CD4-positive, CD25-positive, alpha-beta regulatory T cell (primary cell): ENCODE data around the gene UCHL5. TPM values are rescaled to one million over a fixed set of nuclear protein-coding genes. Genes with fewer than 3 reads are reported as not detected.
"Not testable (repeated sequence)": the region's sequence is repeated elsewhere in the genome, so short reads cannot be mapped to it uniquely, and the experiment has no call there.

Experiments
- ATAC-seq, 2 donors: fragments of 150-1000 bp; cut with Tn5 transposase; one replicate each; pipeline ENCODE4 v1.10.0; 2021; ENCODE audit warnings: low read depth in 2 of 2, moderate number of reproducible peaks in 2 of 2, moderate library complexity in 1 of 2
- DNase-seq, 3 donors: peaks; one replicate each; pipeline versions ENCODE4 v3.0.0 to v3.0.0-alpha.2; 2012 to 2022; ENCODE audit warnings: mixed read lengths in 1 of 3
- H3K27ac ChIP-seq: one replicate; pipeline ENCODE4 v1.7.0; 2013; ENCODE audit warnings: mild to moderate bottlenecking, low read length; ENCODE audit not compliant: insufficient read depth, poor library complexity, severe bottlenecking
- H3K27me3 ChIP-seq: one replicate; pipeline ENCODE4 v1.7.0; 2013; ENCODE audit warnings: low read length; ENCODE audit not compliant: control insufficient read depth, insufficient read depth
- H3K36me3 ChIP-seq: one replicate; pipeline ENCODE4 v1.7.0; 2013; ENCODE audit warnings: mild to moderate bottlenecking, low read length, moderate library complexity; ENCODE audit not compliant: control insufficient read depth, insufficient read depth
- H3K4me1 ChIP-seq: 2 replicates; pipeline ENCODE4 v1.7.0; 2013; ENCODE audit warnings: mild to moderate bottlenecking, low read length; ENCODE audit not compliant: insufficient read depth, control insufficient read depth, poor library complexity, severe bottlenecking
- H3K4me3 ChIP-seq: one replicate; pipeline ENCODE4 v1.7.0; 2013; ENCODE audit warnings: low read depth, mild to moderate bottlenecking, low read length, moderate library complexity
- H3K9me3 ChIP-seq, 2 experiments: 1 replicate in 1 of 2; 2 replicates in 1 of 2; pipeline ENCODE4 v1.7.0; 2013; ENCODE audit warnings: low read length in 2 of 2, mild to moderate bottlenecking in 1 of 2, moderate library complexity in 1 of 2; ENCODE audit not compliant: control insufficient read depth in 2 of 2
- H3K27ac Mint-ChIP-seq, 3 donors: one replicate each; pipeline ENCODE4 v1.8.0; 2020 to 2022; ENCODE audit warnings: mild to moderate bottlenecking in 3 of 3, mixed read lengths in 3 of 3, moderate library complexity in 2 of 3
- H3K27me3 Mint-ChIP-seq: one replicate; pipeline ENCODE4 v1.8.0; 2022; ENCODE audit warnings: mild to moderate bottlenecking, mixed read lengths
- H3K36me3 Mint-ChIP-seq: one replicate; pipeline ENCODE4 v1.8.0; 2020; ENCODE audit warnings: mixed read lengths
- H3K4me1 Mint-ChIP-seq, 4 donors: one replicate each; pipeline ENCODE4 v1.8.0; 2020 to 2022; ENCODE audit warnings: mixed read lengths in 4 of 4, mild to moderate bottlenecking in 1 of 4
- H3K4me3 Mint-ChIP-seq, 4 donors: one replicate each; pipeline ENCODE4 v1.8.0; 2020 to 2022; ENCODE audit warnings: mild to moderate bottlenecking in 4 of 4, mixed read lengths in 4 of 4, moderate library complexity in 3 of 4
- H3K9me3 Mint-ChIP-seq, 7 donors: one replicate each; pipeline ENCODE4 v1.8.0; 2020 to 2022; ENCODE audit warnings: mixed read lengths in 7 of 7, mild to moderate bottlenecking in 3 of 7, moderate library complexity in 2 of 7
- polyA plus RNA-seq, 4 donors: library from polyadenylated mRNA; unstranded; fragments of 300-500 nt; fragmentation: Illumina TruSeq; gene quantifications; one replicate each; pipeline ENCODE4 v1.2.3, GENCODE V29; 2021
- total RNA-seq: library from RNA; stranded (reverse); gene quantifications from one replicate; pipeline ENCODE4 v1.2.3, GENCODE V29; 2022

The UCHL5 gene
- total and polyA plus RNA-seq, 5 donors from 2014 or later, result 20.5 to 55.5 (median 53.3) TPM

DNA sequence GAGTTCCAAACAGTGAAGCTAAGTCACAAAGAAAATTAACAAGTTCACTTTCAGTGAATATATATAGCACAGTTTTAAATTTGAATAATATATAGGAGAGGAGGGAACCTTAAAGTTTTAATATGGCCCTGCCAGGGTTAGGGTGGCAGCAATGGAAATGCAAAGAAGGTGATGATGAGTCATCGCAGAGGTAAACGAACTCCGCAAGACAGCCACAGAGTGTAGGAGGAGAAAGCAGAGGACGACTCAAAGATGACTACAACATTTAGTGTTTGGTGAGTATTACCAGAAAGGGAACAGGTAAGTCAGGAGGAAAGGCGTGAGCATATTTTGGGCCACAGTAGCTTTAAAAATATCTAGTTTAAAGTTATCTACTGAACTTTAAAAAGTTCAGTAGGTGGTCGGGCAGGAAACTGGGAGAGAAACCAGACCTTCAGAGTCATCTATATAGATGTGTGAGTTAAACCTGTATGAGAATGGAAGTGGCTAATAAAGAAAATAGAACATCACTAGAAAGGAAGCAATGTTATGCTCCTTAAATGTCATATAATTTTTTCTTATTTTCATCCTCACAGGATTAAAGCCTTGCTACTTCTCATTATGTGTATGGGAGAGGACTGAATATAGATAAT is 75.7 kb downstream of the UCHL5 start:
- H3K4me1 Mint-ChIP-seq, result peaks cover 4 to 13% (median 5%) of the 10 kb centered on the region in 4 donors
- Histone ChIP-seq H3K9me3 (no peaks in the 10 kb centered on the region), H3K27me3 (no peaks in the 10 kb centered on the region), H3K27ac (no peak overlapping the region), H3K4me1 (no peaks in the 10 kb centered on the region), H3K36me3 (no peaks in the 10 kb centered on the region), H3K4me3 (no peak overlapping the region)
- peak; percentile 60 to 62 for ATAC-seq
- H3K36me3 Mint-ChIP-seq, result peaks cover 22% of the 10 kb centered on the region
- H3K9me3 Mint-ChIP-seq, result peaks cover 0 to 2% (median 0%) of the 10 kb centered on the region in 7 donors
- no peaks in the 10 kb centered on the region for H3K27me3 Mint-ChIP-seq
- DNase-seq, result peak in 1 of 3 donors; percentile 40
- H3K4me3 Mint-ChIP-seq, result no peak overlapping the region
- peak overlapping the region in 1 of 3 donors; percentile 44 for H3K27ac Mint-ChIP-seq

- no peak for ATAC-seq
- H3K4me1 Mint-ChIP-seq, result peaks cover 2 to 13% (median 5%) of the 10 kb centered on the region in 4 donors
- no peak overlapping the region for H3K27ac Mint-ChIP-seq
- H3K4me3 ChIP-seq, result no peak overlapping the region
- no peaks in the 10 kb centered on the region for H3K36me3 ChIP-seq
- no peaks in the 10 kb centered on the region for H3K27me3 ChIP-seq
- peaks cover 0 to 2% (median 0%) of the 10 kb centered on the region in 7 donors for H3K9me3 Mint-ChIP-seq
- H3K9me3 ChIP-seq, result no peaks in the 10 kb centered on the region
- H3K27me3 Mint-ChIP-seq, result no peaks in the 10 kb centered on the region
- H3K27ac ChIP-seq, result no peak overlapping the region
- H3K4me1 ChIP-seq, result no peaks in the 10 kb centered on the region
- peaks cover 17% of the 10 kb centered on the region for H3K36me3 Mint-ChIP-seq
- H3K4me3 Mint-ChIP-seq, result no peak overlapping the region
- DNase-seq, result no peak
Measured at GRCh38 chr1:192980856-192981255, 78.3 kb downstream of the UCHL5 start.

- not testable (repeated sequence) for H3K9me3 Mint-ChIP-seq, DNase-seq, H3K4me3 Mint-ChIP-seq, H3K4me1 ChIP-seq, H3K27me3 ChIP-seq, H3K27ac Mint-ChIP-seq, H3K27ac ChIP-seq, H3K9me3 ChIP-seq, H3K4me3 ChIP-seq, ATAC-seq, H3K27me3 Mint-ChIP-seq, H3K36me3 ChIP-seq
- Mint-ChIP-seq H3K36me3 (peaks cover 17% of the 10 kb centered on the region), H3K4me1 (peaks cover 2 to 11% (median 5%) of the 10 kb centered on the region in 4 donors)
Measured at GRCh38 chr1:192980334-192980733, 78.8 kb downstream of the UCHL5 start.

DNA sequence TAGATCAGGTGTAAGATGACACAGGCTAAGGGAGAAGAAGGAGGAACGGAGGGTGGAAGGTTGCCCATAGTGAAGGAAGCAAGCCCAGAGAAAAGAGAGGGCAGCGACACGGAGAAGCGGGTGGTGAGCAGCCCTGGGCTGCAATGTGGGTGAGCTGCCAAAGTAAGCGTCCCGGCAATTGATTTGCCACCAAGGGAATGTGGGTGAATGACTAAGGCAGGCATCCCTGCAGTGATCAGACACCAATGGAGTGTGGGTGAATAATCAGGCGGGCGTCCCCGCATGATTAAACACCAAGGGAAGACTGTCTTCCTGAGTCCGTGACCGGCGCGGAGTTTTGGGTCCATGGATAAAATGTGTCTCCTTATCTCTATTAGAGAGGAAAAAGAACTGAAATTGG is 79.6 kb downstream of the UCHL5 start:
- no peak overlapping the region for H3K4me3 Mint-ChIP-seq

DNA sequence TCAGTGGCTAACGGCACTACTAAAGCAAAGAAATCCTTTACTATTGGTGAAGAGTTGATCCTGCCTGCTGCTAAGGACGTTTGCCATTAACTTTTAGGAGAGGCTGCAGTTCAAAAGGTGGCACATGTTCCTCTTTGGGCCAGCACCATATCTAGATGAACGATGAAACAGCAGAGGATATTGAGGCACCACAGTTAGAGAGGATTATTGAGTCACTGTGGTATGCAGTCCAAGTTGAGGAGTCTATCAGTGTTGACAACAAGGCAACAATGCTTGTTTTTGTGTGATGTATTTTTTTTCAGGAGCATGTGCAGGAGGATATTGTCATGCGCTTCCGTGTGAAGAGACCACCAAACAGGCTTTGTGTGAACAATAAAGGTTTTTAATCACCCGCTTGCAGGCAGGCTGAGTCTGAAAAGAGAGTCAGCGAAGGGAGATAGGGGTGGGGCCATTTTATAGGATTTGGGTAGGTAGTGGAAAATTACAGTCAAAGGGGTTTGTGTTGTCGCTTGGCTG is 80.9 kb downstream of the UCHL5 start:
- Mint-ChIP-seq H3K27ac (no peak overlapping the region), H3K36me3 (peaks cover 17% of the 10 kb centered on the region), H3K9me3 (peaks cover 0 to 1% (median 0%) of the 10 kb centered on the region in 7 donors), H3K4me1 (peaks cover 0 to 2% (median under 1%) of the 10 kb centered on the region in 4 donors), H3K4me3 (no peak overlapping the region), H3K27me3 (no peaks in the 10 kb centered on the region)
- Histone ChIP-seq H3K9me3 (no peaks in the 10 kb centered on the region), H3K27ac (no peak overlapping the region), H3K4me3 (no peak overlapping the region), H3K27me3 (no peaks in the 10 kb centered on the region), H3K36me3 (no peaks in the 10 kb centered on the region), H3K4me1 (no peaks in the 10 kb centered on the region)
- DNase-seq, result no peak
- ATAC-seq, result no peak

More for the DNA sequence above, 79.6 kb downstream of the UCHL5 start:
- no peaks in the 10 kb centered on the region for H3K4me1 ChIP-seq
- no peak overlapping the region for H3K27ac ChIP-seq
- no peaks in the 10 kb centered on the region for H3K27me3 Mint-ChIP-seq
- H3K36me3 Mint-ChIP-seq, result peaks cover 17% of the 10 kb centered on the region
- H3K27me3 ChIP-seq, result no peaks in the 10 kb centered on the region
- no peak for ATAC-seq
- no peak overlapping the region for H3K4me3 ChIP-seq
- no peak overlapping the region for H3K27ac Mint-ChIP-seq
- peaks cover 0 to 2% (median 0%) of the 10 kb centered on the region in 7 donors for H3K9me3 Mint-ChIP-seq
- H3K4me1 Mint-ChIP-seq, result peaks cover 2 to 9% (median 5%) of the 10 kb centered on the region in 4 donors
- H3K9me3 ChIP-seq, result no peaks in the 10 kb centered on the region
- H3K36me3 ChIP-seq, result no peaks in the 10 kb centered on the region
- no peak for DNase-seq

DNA sequence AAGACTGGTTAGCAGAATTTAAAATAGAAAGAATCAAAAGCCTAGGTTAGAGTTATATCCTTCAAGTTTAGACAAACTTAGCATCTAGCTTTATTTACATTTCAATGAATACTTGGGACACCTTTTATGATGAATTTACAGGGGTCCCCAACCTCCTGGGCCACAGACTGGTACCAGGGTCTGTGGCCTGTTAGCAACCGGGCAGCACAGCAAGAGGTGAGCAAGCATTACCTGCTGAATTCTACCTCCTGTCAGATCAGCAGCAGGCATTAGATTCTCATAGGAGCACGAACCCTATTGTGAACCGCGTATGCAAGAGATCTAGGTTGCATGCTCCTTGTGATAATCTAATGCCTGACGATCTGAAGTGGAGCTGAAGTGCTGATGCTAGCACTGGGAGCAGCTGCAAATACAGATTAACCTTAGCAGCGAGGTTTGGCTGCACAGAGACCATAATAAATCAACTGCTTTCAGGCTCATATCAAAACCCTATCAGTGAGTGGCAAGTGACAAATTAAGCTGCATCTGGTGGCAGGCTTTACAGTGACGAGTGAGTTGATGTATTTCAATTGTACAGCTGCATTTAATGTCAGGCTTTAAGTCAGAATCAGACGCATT is 82.0 kb downstream of the UCHL5 start:
- no peak overlapping the region for H3K27ac Mint-ChIP-seq
- peaks cover 17% of the 10 kb centered on the region for H3K36me3 Mint-ChIP-seq
- no peak for ATAC-seq

GRCh38 chr1:192976576-192976975 is 82.6 kb downstream of the UCHL5 start:
- Mint-ChIP-seq H3K4me3 (no peak overlapping the region), H3K27ac (no peak overlapping the region), H3K4me1 (no peaks in the 10 kb centered on the region), H3K27me3 (no peaks in the 10 kb centered on the region), H3K9me3 (peaks cover 0 to 1% (median 0%) of the 10 kb centered on the region in 7 donors), H3K36me3 (peaks cover 17% of the 10 kb centered on the region)
- ATAC-seq (no peak), DNase-seq (no peak)
- H3K27ac ChIP-seq, result no peak overlapping the region
- H3K4me1 ChIP-seq, result no peaks in the 10 kb centered on the region
- no peak overlapping the region for H3K4me3 ChIP-seq
- H3K36me3 ChIP-seq, result no peaks in the 10 kb centered on the region
- no peaks in the 10 kb centered on the region for H3K27me3 ChIP-seq
- no peaks in the 10 kb centered on the region for H3K9me3 ChIP-seq

More for the DNA sequence above, 82.0 kb downstream of the UCHL5 start:
- no peak overlapping the region for H3K27ac ChIP-seq
- no peaks in the 10 kb centered on the region for H3K36me3 ChIP-seq
- H3K9me3 ChIP-seq, result no peaks in the 10 kb centered on the region
- H3K27me3 Mint-ChIP-seq, result no peaks in the 10 kb centered on the region
- no peaks in the 10 kb centered on the region for H3K4me1 ChIP-seq
- no peak for DNase-seq
- H3K9me3 Mint-ChIP-seq, result peaks cover 0 to 1% (median 0%) of the 10 kb centered on the region in 7 donors
- no peaks in the 10 kb centered on the region for H3K27me3 ChIP-seq
- no peaks in the 10 kb centered on the region for H3K4me1 Mint-ChIP-seq
- H3K4me3 ChIP-seq, result no peak overlapping the region
- H3K4me3 Mint-ChIP-seq, result no peak overlapping the region
